NCI-H2171 treated with DMSO at 0.1 percent for 48 hours (cell line): ENCODE results near the gene GALNT13.
A peak's percentile ranks its signal among the peaks of the same experiment; 100 is the strongest.
"Not testable (repeated sequence)": the region's sequence is repeated elsewhere in the genome, so short reads cannot be mapped to it uniquely, and the experiment has no call there.

ENCODE experiments used
- DNase-seq: peaks from one replicate; lab custom pipeline; 2025; lab: John Stamatoyannopoulos, UW

The GALNT13 gene

DNA sequence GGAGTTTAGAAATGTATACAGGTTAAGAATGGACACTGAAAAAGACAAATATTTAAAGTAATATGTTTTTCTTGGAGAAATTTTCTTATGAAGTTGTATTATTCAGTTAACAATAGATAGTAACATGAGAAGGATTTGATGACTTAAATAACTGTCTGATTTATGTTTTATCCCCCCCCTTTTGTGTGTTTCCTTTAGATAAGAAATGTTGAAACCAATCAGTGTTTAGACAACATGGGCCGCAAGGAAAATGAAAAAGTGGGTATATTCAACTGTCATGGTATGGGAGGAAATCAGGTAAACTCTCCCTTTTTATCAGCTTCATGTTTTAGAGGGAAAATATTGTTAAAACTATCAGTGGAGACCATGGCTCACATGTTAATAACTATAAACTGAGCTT is 537.1 kb downstream of the GALNT13 start:
- no peak for DNase-seq

DNA sequence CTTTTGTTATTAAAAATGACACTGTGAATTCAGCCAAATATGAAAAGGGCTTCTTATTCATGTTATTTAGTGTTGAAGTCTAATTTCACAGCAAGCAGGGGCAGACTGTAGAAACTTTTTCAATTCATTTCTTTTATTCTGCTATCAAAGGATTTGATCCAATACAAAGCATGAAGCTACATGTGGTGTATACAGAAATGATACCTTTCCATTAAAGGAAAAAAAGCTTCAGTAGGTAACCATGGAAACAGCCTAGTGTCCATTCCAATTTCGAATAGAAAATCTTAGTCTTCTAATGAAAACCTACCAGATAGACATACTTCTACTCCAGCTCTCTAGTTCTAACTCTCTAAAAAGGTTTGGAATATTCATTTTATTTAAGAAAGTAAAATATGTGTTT is 550.5 kb downstream of the GALNT13 start:
- DNase-seq = no peak

DNA sequence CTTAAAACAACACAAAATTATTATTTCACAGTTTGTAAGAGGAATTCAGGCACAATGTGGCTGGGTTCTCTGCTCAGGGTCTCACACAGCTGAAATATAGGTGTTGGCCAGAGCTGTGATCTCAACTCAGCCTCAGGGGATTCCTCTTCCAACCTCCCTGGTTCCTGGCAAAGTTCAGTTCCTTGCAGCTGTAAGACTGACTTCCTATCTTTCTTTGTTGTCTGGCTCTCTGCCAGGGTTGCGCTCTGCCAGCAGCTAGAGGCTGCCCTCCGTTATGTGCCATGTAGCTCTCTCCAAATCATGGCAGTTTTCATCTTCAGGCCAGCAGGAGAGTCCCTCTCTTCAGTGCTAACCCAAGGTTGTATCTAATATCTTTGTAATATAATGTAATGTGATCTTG is 554.3 kb downstream of the GALNT13 start:
- peak; percentile 44 for DNase-seq

DNA sequence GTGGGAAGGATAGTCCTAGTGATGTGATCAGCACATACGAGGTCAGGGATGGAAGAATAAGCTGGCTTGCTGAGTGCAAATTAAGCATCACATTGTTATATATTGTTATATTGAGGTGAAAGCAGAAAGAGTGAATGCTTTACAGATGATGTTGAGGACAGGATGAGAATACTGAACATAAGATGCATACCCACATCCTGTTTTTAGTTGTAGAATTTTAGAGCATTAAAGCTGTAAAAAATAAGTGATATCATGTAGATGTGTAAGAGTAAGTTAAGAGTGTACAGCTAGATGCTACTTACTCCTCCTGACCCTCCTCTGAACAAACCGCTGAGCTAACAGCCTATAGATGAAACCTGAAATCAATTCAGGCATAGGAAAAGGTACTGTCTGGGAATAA is 555.7 kb downstream of the GALNT13 start:
- no peak for DNase-seq

DNA sequence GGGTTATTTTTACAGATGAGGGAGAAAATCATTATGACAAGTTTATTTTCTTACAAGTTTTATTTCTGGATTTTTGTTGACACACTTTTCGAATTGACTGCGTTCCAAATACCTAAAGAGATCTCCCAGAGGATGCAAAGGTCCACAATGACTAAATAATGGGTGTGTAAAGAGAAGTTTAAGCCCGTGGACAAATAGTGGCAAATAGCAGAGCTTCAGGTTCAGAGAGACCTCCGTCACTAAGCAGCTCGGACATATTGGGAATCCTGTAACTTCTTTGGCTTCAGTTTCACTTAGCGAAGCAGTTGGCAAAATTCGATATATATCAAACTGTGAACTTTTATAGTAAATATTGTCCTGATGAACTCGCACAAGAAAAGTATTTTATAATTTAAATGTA is 556.3 kb downstream of the GALNT13 start:
- no peak for DNase-seq

DNA sequence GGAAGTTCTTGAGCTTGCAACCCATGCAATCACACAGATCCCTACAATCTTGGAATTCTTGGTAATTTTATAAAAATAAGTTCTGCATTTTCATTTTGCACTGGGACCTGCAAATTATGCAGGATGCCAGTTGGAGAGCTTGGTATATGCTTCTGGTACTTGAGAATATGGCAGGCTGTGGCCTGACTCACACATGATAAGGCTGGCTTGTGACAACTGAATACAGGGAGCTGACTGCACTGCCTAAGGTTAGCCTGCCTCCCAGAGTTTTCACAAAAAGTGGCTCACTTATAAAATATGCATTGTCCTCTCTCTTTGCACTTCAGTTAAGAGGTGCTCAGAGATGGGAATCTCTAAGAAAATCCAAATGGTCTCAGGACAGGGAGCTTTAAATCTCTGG is 561.3 kb downstream of the GALNT13 start:
- no peak for DNase-seq

DNA sequence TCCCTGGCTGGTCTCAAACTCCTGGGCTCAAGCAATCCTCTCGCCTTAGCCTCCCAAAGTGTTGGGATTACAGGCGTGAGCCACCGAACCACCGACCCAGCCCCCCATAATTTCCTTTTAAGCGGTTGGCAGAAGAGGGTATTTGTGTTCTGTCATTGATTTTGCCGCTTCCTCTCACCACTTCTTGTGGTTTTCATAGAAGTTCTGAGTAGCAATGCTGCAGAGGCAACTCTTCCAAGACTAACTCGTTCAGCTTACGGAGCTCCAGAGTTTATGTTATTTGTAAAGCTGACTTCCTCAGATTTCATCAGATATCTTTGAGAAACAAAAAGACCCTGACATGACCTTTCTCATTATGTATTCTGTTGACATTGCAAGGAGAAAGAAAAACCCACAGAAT is 565.4 kb downstream of the GALNT13 start:
- no peak for DNase-seq

DNA sequence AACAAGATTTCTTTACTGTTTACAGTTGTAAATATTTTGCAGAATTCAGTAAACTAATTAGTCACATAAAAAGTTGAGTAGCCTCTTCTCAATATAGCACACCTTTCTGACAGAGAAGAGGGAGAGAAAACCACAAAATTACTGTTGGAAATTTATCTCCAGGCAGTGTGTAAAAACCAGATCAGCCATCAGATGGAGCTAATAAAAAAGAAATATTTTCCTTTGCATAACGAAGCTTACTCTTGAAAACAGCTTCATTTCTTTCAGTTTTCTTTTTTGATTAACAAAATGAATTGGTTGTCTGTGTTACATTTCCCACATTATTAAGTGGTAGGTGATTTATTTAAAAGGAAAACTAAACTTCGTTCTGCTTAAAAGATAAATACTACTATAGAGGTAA is 567.4 kb downstream of the GALNT13 start:
- peak; percentile 43 for DNase-seq

DNA sequence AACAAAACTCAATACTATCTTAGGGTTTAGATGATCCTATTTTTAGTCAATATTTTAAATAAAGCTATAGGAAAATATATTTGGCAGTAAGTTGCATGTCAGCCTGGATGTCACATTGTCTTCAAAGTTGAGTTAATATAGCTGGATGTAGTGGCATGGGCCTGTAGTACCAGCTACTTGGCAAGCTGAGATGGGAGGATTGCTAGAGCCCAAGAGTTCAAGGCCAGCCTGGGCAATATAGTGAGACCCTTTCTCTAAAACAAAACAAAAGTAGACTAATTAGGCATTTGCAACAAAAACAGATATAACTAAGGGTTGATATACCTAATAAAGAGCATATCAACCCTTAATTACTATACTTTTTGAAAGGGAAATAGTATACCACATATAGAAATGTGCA is 572.2 kb downstream of the GALNT13 start:
- no peak for DNase-seq

DNA sequence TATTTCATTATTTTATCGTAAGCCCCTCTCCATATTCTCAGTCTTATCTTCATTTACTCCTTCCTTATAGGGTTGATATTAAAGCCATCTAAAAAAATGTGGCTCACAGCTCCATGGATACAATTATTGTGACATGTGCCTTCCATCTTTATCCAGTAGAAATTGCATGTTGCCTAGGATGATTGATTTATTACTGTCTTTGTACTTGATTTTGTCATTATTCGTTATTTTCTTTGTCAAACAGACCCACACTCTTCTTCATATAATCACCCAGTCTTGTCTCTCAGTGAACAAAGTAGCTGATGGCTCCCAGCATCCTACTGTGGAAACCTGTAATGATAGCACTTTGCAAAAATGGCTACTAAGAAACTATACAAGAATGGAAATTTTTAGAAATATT is 574.6 kb downstream of the GALNT13 start:
- no peak for DNase-seq

DNA sequence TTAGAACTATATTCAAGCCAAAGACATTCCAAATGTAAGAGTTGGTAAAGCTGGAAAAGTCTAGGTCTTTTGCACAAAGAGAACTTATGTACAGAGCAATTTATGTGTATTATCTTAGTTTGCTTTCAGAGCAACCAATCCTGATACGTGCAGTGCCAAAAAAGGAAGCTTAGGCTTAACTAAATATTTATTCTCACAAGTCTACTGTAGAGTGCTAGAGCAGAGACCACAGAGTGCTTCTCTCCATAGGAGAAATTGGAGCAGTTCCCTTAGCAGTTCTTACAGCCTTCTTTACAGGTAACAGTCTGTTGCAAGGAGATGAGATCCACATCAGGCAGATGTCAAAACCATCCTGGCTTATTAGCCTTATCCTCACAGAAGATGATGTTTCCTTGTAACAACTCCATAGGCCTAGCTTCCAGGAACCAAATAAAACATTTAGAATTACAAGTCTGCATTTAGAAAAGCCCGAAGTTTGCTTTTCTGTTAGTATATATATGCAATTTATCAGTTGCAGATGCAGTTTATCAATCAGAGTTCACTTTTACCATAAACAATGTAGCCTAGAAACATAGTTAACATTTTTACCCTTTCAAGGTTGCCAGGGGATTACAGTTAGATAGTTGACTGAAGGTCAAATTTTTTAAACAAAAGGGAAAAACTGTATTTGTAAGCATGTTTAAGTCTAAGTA is 576.2 kb downstream of the GALNT13 start:
- DNase-seq = no peak

DNA sequence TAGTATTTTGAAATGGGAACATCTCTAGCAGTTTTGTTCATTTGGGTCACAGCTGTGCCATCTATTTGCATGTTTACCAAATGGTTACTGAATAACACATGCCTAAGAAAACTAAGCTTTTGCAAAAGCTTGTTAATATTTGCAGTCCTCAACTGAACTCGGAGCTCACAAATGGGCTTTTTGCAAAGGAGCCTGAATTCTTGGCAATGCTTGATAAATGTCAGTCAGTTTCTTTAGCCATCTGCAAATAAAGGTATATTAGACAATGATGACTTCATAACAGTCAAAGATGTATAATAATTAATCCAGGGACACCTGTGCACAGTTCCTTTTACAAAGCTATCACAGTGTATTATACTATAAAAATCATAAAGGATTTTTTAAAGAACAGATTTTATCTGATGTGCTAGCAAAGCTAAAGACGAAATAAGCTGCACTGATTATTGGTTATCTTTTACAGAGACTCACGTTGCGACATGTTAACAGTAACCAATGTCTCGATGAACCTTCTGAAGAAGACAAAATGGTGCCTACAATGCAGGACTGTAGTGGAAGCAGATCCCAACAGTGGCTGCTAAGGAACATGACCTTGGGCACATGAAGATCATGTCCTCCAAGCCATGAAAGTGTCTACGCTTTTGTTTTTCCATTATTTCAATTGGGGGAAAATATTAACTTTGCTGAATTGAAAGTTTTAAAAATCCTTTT is 578.4 kb downstream of the GALNT13 start:
- DNase-seq = no peak

DNA sequence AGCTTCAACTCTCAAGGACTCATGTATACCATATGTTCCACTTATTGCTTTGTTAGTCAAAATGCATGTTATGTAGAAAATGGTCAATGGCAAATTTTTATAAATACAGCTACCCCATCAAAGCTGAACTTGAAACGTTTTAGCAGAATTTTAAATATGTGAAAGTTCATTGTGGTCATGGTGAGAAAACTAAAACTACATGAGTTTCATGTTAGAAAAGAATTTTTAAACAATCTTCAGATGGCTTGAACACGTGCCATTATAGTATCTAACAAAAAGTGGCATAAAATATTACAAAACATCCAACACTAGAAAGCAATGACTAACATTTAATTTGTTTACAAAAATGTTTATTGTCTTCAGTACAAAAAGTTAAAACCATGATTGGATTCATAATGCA is 580.7 kb downstream of the GALNT13 start:
- DNase-seq = no peak

DNA sequence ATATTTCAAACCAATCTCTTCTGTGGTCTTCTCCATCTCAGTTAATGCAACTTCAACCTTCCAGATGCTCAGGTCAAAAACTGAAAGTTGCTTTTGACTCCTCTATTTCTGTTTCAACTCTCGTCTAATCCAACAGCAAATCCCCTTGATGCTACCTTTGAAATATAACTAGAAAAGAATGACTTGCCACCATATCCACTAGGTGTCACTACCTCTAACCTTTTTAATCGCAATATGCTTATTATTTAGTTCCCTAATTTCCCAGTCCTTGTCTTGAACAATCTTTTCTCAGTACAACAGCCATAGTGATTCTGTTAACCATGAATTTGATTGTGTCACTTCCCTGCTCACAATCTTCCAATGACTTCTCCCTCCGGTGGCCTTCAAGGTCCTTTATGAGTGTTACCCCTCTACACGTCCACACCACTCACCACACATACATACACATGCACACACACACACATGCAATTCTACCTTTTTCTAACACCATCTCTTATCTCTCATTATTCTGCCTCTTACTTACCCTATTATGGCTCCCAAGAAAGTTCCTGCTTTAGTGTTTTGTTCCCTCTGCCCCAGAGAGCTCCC is 581.3 kb downstream of the GALNT13 start:
- DNase-seq = peak; percentile 47

DNA sequence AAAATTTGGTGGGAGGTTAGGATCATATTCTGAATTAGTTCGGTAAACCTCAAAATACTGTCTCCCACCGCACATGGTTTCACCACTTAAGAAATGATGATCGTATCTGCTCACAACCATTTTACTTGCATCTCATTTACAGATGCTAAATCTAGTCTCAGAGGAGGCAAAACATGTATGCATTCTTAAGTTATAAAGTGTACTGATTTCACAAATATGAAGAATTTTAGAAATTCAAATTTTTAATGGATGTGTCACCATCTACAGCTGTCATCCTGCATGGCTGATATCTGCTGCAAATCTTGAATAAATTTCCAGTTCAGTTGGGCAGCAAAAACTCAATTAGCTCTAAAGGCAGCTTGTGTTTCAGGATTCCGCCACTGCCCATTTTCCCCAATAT is 583.4 kb downstream of the GALNT13 start:
- DNase-seq = peak; percentile 16

DNA sequence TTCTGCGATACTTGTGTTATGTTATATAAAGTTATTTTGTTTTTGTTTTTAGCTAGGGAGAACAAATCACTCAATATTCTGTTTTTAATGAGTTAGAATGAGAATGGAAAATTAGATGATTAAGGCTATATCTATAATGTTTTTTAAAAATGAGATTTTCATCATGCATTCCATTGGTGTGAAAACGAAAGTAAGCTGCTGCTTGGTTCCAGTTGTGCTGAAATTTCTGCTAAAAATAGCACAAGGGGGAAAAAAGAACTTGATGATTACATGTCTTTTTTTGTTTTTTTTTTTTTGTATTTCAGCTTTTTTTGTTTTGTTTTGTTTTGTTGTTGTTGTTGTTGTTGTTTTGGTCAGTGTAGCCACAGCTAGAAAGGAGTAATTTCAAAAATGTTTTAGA is 584.1 kb downstream of the GALNT13 start:
- no peak for DNase-seq

DNA sequence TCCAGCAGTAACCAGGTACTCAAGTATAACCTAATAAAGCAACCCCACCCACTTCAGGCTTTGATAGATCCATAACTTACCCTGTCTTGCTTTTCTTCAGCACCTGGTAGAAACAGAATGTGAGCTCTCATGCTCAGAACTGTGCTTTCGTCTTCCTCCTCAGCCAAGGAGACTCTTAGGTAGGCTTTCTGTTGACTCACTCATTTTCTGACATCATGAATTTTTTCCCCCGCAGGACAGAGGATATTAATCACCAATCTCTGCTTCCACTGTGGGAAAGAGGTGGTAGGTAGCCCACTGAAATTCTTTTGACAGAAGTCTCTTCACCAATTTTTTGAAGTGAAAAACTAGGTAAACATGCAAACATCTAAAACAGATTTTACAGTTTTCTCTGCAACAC is 585.6 kb downstream of the GALNT13 start:
- DNase-seq = no peak

DNA sequence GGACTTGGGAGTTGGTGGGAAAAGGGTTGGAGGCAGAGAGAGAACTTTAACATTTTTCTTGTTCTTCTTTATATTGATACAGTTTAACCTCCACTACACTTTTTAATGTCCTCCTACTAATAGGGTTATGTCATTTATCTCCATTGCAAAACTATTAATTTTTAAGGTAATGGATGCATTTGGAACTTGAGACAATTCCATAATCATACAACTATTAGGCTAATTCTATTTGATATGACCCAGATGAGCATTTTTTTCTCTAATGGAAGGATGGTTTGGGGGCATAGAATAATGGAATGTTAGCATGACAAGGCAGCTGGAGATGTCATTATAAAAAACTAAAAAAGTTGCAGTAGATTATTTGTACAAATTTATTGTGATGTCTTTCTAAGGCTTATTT is 587.6 kb downstream of the GALNT13 start:
- DNase-seq = no peak

DNA sequence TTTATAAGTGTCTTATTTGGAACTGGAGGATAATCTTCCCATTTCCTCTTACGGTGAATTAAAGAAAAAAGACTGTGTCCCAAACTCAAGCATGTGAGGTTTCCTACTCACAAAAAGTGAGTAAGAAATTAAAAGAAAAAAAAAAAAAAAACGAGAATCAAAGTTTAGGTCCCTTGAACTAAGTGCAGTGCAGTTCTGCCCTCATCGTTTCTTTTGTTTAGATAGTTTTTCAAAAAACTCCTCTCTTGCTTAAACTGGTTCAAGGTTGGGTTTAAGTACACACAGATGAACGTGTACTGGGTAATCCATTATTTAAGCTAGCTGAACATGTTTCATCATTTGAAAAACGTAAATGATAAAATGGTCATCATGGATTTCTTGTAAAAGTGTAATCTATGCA is 590.9 kb downstream of the GALNT13 start:
- DNase-seq = no peak

DNA sequence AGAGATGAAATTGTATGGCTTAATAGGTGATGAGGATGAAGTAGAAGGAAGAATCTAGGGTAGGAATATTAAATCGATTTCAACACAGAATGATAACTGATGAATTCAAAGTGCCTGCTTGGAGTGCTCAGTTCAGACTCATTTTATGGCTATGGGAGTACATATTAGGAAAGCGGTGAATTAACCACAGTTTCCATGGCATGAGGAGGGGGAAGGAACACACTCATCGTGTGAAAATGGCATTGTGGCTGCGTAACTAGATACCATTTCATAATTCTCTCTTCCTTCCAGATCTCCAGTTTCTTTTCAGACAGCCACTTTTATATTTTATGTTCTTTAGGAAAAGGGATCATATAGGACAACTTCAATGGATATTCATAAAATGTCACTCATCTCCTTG is 594.5 kb downstream of the GALNT13 start:
- no peak for DNase-seq

DNA sequence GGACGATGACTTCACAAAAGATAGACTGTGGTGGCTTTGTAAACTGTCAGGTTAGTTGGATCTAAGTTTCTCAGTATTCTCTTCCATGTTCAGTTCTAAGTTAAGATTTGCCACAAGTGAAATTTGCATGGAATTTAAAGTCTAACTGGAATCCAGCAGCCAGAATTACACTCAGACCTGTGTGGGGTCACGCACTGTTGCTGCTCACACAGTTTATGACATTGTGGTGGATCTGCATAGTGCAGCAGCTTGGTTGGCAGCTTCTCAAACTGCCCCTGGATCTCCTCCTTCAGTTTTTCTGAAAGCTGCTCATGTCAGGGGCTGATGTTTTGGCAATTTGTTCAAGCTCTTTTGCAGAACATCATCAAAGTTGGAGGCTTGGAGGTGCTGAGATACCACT is 598.7 kb downstream of the GALNT13 start:
- no peak for DNase-seq

DNA sequence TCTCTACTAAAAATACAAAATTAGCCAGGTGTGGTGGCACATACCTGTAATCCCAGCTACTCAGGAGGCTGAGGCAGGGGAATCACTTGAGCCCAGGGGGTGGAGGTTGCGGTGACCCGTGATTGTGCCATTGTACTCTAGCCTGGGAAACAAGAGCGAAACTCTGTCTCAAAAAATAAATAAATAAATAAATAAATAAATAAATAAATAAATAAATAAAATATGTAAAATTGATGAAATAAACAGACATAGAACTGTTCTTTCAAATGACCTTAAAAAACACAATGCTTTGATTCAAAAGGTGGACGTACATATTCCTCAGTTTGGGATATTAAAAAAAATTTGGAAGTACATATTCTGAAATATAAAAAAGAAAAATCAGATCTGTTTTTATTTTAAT is 599.8 kb downstream of the GALNT13 start:
- not testable (repeated sequence) for DNase-seq

DNA sequence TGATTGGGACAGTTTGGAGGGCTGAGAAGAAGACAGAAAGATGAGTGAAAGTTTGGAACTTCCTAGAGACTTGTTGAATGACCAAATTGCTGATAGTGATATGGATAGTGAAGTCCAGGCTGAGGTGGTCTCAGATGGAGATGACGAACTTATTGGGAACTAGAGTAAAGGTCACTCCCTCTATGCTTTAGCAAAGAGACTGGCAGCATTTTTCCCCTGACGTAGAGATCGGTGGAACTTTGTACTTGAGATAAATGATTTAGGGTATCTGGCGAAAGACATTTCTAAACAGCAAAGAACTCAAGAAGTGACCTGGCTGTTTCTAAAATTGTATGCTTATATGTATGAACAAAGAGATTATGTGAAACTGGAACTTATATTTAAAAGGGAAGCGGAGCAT is 605.6 kb downstream of the GALNT13 start:
- DNase-seq = no peak

DNA sequence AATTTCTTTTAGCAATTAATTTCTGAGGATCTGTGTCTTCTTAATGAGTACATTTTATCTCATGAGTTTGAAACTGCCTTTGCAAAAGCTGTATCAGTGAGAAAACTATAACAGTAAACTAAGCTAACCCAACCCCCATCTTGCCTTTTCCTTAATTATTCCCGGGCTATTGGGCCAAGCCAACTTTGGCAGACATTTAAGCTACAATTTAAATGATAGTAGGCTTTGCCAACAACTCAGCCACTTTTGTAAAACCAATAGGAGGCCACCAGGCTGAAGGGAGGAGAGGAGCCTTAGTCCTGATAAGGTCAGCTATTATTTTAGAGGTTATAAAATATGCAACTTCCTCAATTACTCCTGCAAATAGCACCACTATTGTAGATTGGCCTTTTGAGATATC is 608.8 kb downstream of the GALNT13 start:
- no peak for DNase-seq
